SK-N-SH (cell line): ENCODE data around the gene GNS.

Experiments
- CTCF ChIP-seq: fragments of 200-600 bp; sonication (generic); IDR thresholded peaks from 2 replicates; pipeline ENCODE4 v1.6.1; 2017; ENCODE audit warnings: antibody characterized with exemption, mild to moderate bottlenecking, moderate library complexity
- ELF1 ChIP-seq: IDR thresholded peaks from 2 replicates; pipeline ENCODE4 v1.4.0; 2012
- EZH2phosphoT487 ChIP-seq: fragments of 200-600 bp; sonication (generic); IDR thresholded peaks from 2 replicates; pipeline ENCODE4 v1.6.1; 2017; ENCODE audit warnings: low read depth, mixed run types, mild to moderate bottlenecking, antibody characterized with exemption, moderate library complexity, borderline replicate concordance
- IRF3 ChIP-seq: fragments of 150-350 bp; IDR thresholded peaks from 2 replicates; pipeline ENCODE4 v1.6.1; 2016; ENCODE audit warnings: mild to moderate bottlenecking, low read depth, low read length
- MAX ChIP-seq: IDR thresholded peaks from 2 replicates; pipeline ENCODE4 v1.4.0; 2012; ENCODE audit warnings: low read depth
- POLR2AphosphoS5 ChIP-seq: IDR thresholded peaks from 2 replicates; pipeline ENCODE4 v1.6.1; 2012; ENCODE audit warnings: low read depth, low read length
- RXRA ChIP-seq: IDR thresholded peaks from 2 replicates; pipeline ENCODE4 v1.4.0; 2012; ENCODE audit warnings: low read depth, mild to moderate bottlenecking, borderline replicate concordance
- TAF1 ChIP-seq: IDR thresholded peaks from 2 replicates; pipeline ENCODE4 v1.6.1; 2012; ENCODE audit warnings: low read depth, mild to moderate bottlenecking, low read length, moderate library complexity, borderline replicate concordance
- USF2 ChIP-seq: fragments of 150-350 bp; IDR thresholded peaks from 2 replicates; pipeline ENCODE4 v1.6.1; 2017; ENCODE audit warnings: antibody characterized with exemption, low read length, low read depth, borderline replicate concordance
- YY1 ChIP-seq: IDR thresholded peaks from 2 replicates; pipeline ENCODE4 v1.4.0; 2012; ENCODE audit warnings: low read depth, mild to moderate bottlenecking

- TF ChIP-seq CTCF (no peak), ELF1 (no peak), EZH2phosphoT487 (no peak), IRF3 (no peak), YY1 (no peak), USF2 (no peak), TAF1 (no peak), RXRA (no peak), POLR2AphosphoS5 (no peak), MAX (no peak)
These were observed 41.4 kb upstream of the GNS start for GRCh38 chr12:64800640-64801039.
